ENCODE results near the gene PIGQ. TPM values are rescaled to one million over a fixed set of nuclear protein-coding genes. Genes with fewer than 3 reads are reported as not detected.

PIGQ gene
- polyA plus RNA-seq, 3 donors: 49.8 to 55.6 (median 50.4) TPM

DNA sequence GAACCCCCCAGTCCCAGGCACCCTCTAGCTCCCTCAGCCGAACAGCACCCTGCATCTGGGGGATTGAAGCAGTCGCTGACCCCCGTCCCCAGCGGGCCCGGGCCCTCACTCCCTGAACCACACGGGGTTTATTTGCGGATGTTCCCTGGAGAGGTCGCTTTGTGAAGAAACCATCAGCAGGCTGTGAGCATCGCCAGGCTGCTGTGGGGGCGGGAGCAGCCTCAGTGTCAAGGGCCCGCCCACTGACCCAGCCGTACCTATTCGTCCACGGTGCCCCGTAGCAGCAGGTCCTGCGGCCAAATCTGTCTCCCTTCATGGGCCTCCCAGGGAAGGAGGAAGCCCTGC, 13.7 kb downstream of the PIGQ start:
- no peak for DNase-seq (ENCODE audit: low read depth in 3 of 3, low spot score in 2 of 3)

DNA sequence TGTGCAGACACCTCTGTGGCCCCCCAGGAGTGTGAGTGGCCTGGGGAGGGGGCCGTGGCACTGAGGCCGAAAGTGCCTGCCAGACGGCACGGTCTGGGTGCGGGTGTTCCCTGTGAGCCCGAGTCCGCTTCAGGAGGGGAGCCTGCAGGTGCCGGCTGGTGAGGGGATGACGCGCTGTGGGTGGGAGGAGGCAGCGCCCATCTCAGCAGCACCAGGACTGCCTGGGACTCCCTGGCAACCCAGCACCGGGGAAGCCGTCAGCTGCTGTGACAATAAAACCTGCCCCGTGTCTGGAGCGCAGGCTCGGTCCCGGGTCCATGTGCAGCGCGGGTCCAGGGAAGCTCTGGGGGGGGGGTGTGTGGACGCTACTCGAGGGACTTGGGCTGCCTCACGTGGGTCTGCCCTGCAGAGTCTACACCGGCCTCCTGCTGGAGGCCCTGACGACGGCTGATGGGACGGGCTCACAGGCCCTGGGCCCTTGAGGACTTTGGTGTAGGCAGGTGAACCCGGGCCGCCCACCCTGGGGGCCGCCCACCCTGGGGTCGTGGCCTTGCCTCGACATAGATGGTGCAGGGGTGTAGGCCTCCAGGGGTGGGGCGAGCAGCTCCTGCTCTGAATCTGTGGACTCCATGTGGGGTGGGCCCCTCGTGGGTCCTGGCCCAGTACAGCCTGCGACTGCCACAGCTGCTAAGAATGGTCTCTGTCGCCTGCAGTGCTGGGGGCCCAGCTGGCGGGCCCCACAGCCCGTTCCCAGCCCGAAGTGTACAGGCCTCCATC, 14.2 kb downstream of the PIGQ start:
- DNase-seq (ENCODE audit: low read depth in 3 of 3, low spot score in 2 of 3): no peak

DNA sequence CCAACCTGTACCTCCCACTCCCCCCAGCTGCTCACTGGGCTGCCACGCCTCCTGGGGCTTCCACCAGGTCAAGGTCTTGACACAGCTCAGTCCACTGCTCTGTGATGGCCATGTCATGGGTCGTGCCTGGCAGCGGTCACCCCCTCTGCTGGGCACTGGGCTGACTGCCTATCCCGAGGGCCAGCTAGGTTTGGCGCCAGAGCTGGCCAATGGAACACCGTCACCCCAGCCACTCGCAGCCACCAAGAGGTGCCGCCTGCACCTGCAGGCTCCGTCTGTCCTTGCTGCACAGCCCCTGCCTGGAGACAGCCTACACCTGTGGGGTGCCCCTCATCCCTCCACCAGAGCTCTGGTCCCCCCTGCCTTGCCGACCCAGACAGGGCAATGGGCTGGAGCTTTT, 15.6 kb downstream of the PIGQ start:
- DNase-seq (ENCODE audit: low read depth in 3 of 3, low spot score in 2 of 3): no peak

DNA sequence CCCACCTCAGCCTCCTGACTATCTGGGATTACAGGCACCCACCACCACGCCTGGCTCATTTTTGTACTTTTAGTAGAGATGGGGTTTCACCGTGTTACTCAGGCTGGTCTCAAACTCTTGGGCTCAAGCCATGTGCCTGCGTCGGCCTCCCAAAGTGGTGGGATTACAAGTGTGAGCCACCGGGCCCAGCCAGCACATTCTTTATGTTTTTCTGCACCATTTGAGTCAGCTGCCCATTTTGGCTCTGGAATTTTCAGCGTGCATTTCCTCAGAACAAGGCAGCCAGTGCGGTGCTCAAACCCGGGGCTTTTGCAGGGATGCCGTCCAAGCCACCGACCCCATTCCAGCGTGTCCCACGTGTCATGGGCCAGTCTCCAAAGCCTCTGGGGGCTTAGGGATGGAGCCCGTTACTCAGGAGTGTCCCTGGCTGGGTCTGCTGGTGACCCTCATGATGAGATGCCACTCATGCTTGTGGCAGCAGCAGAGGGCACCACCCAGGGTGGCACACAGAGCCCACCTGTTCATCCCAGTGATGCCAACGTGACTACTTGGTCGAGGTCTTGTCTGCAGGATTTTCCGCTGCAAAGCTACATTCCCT, 16.4 kb downstream of the PIGQ start:
- DNase-seq (ENCODE audit: low read depth in 3 of 3, low spot score in 2 of 3): no peak

DNA sequence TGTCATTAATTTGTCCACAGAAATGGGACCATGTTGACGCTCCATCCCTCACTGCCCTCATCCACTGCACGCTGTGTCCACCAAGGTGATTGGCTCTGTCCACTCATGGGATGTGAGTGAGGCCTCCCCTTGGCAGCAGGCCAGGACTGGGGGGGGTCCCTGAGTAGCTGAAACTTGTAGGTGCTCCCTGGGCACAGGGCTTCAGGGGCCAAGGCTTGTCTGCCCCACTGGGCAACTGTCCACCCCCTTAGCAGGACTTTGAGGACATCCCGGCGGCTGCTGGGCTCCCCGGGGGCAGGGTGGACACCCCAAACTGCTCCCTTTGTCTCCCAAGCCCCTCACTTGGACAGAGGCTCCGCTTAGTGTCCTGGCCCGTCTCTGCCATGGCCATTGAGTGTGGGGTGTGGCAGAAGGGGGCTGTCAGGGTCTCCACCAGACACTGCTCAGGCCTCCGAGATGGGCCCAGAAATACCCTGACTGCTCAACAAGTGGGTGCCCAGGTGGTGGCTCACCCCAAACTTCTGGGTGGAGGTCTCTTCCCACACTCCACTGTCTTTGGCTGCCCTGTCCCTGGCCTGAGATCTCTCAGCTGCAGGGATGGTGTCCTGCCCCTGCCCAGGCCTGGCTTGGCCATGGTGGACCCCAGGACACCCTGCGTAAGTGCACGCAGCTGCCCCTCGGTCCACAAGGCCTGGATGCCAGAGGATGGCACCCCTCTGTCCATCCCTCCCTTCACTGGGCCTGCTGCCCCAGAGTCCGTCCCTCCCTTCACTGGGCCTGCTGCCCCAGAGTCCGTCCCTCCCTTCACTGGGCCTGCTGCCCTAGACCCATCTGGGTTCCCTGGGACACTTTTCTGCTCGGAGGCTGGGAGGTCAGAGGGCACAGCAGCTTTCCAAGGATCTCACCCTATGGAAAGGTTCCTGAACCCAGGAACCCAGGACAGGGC, 17.1 kb downstream of the PIGQ start:
- no peak for DNase-seq (ENCODE audit: low read depth in 3 of 3, low spot score in 2 of 3)

DNA sequence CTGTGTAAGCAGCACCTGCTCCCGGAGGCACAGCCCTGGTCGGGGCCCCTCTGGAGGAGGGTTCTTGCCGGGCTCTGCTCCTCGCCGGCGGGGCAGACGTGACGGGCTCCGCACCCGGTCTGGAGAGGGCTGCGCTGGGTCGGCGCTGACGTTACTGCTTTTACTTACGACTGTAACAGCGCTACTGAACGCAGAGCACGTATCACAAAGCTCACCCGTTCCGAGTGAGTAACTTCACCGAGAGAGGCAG, 18.8 kb downstream of the PIGQ start:
- no peak for DNase-seq (ENCODE audit: low read depth in 3 of 3, low spot score in 2 of 3)

DNA sequence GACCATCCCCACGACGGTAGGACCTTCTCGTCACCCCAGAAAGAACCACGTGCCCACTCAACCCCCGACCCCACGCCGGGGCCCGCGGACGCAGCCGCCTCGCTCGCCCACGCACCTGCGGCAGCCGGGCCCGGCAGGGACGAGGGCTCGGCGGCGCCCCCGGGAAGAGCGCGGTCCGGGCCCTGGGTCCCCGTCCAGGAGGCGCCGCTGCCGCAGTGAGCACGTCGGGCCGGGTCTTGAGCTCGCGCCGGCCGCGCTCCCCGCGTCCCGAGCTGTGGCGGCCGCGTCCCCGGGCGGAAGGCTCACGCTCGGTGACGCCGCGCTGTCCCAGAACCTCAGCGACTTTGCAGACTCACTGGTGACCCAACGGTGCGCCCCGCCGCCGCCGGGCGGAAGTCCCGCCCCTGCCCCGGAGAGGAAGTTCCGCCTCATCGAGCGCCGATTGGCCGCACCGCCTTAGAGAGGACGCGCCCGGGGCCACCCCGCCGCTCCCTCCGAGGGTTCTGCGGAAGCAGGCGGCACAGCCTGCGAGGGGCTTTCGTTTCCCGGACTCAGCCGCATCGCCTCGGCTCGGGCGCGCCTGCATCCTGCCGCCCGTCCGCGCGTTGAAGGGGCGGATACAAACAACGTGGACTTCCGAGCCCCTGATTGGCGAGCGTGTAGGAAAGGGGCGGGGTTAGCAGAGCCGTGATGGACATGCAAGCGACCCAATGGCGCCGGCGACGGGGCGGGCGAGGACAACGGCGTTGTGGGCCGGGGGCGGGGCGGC, 19.3 kb downstream of the PIGQ start:
- DNase-seq (ENCODE audit: low read depth in 3 of 3, low spot score in 2 of 3): peak; percentile 90 to 94 (median 91)

DNA sequence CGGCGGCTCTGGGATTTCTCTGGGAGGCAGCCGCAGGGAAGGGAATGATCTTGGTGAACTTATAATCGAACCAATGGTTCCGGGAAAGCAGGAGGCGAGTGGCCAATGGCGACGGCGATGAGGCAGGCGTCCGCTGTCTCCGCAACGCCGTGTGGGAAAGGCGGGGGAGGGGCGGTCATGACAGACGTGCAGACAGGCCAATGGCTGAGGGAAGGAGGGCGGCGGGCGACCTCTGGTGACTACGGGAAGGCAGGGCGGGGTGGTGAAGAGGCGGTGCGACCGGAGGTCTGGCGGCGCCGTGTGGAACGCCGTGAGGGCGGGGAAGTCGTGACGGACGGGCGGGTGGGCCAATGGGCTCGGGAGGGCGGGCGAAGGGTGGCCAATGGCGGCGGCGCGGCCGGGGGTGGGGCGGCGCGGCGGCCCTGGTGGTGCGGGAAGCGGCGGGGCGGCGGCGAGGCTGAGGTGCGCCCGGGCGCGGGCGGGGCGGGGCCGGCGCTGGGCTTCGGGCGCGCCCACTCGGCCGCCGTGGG, 20.0 kb downstream of the PIGQ start, which contains the start of gene RAB40C:
Gene RAB40C (plus strand): TSS at position 409 of the 530 bp plus-strand sequence. CDS start 226 bp downstream, outside the sequence.
- DNase-seq (ENCODE audit: low read depth in 3 of 3, low spot score in 2 of 3): peak; percentile 92 to 95 (median 94)

DNA sequence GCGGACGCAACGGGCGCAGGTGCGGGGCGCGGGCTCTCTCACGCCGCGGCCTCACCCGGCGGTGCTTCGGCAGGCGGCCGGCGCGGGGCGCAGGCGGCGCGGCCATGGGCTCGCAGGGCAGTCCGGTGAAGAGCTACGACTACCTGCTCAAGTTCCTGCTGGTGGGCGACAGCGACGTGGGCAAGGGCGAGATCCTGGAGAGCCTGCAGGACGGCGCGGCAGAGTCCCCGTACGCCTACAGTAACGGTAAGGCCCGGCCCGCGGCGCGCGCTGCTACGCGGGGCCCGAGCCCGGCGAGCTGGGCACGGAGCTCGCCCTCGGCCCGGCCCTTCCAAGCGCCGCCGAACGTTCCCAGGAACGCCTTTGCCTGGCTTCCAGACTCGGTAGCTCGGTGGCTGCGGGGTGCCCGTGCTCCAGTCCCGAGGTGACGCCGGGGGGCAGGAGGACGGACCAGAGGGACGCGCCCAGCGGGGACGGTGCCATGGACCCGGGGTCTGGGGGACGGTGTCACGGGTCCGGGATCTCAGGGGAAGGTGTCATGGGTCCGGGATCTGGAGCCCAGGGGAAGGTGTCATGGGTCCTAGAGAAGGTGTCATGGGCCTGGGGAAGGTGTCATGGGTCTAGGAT, 20.5 kb downstream of the PIGQ start:
- no peak for DNase-seq (ENCODE audit: low read depth in 3 of 3, low spot score in 2 of 3)

DNA sequence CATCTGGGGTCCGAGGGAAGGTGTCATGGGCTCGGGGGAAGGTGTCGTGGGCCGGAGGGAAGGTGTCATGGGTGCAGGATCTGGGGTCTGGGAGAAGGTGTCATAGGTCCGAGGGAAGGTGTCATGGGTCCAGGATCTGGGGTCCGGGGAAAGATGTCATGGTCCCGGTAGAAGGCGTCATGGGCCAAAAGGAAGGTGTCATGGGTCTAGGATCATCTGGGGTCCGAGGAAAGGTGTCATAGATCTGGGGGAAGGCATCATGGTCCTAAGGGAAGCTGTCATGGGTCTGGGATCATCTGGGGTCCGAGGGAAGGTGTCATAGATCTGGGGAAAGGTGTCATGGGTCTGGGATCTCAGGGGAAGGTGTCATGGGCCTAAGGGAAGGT, 21.0 kb downstream of the PIGQ start:
- DNase-seq (ENCODE audit: low read depth in 3 of 3, low spot score in 2 of 3): no peak

DNA sequence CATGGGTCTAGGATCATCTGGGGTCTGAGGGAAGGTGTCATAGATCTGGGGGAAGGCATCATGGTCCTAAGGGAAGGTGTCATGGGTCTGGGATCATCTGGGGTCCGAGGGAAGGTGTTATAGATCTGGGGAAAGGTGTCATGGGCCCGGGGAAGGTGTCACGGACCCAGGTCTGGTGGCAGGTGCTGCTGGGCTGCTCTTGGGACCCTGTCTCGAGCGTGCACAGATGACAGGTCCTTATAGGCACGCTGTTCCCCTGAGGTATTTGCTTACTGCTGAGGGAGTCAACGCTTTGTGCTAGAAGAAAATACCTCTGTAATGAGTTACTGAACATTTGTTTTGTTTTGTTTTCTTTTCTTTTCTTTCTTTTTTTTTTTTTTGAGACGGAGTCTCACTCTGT, 21.5 kb downstream of the PIGQ start:
- DNase-seq (ENCODE audit: low read depth in 3 of 3, low spot score in 2 of 3): no peak

DNA sequence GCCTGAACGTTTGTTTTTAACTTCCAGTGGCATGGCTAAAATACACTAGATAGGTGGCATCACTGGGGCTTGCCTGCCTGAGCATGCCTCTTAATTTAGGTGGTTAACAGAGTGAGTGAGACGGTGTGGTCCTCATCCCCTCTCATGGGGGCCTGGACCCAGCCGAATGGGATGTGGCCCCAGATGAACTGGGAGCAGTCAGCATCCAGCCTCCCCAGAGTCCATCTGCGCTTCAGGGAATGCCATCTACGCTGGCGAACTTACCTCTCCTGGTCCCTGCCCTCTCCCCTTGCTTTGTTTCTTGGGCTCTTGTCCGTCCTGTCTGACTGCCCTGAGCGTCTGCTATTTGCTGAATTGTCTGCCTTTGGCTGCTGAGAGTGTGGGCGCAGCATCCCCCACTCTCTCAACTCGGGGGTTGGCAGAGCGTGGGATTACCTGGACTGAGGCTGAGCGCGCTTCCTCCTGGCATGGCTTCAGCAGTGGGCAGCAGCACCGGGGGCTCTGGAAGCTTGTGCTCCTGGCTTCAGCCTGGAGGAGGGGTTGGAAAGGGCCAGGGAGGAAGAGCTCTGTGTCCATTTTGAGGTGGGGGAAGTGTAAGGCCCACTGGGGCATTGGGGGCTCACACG, 22.2 kb downstream of the PIGQ start:
- no peak for DNase-seq (ENCODE audit: low read depth in 3 of 3, low spot score in 2 of 3)

DNA sequence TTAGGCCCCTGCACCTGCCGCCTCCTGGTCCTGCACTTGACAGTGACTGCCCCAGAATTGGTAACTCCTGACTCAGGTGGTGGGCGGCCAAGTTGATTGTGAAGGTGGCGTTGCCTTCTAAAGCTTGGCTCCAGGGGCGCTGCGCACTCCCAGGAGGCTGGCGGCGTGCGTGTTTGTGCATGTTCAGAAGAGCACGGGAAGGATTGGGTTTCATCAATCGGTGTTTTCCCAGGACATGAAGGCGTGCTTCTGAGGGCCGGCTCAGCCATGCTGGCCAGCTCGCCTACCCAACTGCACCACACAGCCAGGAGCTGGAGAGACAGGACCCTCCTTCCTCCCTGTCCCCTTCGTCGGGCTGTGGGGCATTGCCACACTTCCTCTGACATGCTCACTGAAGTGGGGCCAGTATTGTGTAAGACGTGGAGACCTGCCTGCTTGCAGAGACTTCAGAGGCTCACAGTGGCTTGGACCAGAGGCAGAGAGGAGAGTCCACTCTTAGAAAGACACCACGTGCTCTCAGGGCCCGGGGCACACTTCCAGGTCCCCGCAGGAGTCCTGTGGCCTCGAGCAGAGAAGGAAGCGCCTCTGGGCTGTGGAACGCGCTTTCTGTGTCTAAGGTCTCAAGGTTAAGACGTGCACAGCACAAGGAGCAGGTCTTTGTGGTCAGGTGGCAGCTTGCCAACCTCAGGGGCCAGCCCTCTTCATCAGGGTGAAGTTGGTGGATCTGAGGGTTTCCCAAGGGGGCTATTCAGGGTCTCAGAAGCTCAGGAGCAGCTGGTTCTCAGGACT, 22.9 kb downstream of the PIGQ start:
- DNase-seq (ENCODE audit: low read depth in 3 of 3, low spot score in 2 of 3): no peak

DNA sequence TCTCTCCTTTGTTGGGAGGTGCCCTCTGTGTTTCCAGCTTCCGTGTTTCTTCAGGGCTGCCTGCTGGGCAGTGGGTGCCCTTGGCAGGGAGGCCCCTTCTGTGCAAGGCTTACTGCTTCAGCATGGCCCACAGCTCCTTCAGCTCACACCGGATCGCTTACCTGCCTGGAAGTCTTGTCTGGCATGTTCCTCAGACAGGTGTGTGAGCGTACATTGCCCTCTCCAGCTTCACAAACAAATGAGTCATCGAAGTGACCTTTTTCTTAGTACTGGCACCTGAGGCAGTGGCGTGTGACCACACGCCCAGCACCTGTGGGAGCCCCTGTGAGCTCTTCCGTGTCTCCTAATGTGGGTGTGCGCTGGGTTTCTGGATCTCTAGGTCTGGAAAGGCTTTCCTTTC, 23.6 kb downstream of the PIGQ start:
- no peak for DNase-seq (ENCODE audit: low read depth in 3 of 3, low spot score in 2 of 3)

DNA sequence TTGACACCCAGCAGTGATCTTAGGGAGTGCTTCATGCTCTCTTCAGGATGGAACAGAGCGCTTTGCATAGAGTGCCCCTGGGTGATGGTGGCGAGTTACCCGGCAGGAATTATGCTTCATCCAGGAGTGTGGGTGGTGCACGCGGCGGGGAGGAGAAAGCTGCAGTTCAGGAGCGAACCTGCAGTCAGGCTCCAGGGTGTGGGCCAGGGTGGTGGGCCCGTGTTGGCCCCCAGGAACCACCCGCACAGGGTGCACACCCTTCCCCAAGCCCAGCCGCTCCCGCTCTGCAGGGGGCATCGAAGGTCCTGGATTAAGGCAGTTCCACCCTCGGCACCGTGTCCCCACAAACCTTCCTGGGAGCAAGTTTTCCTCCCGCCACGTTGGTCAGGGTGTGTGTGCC, 24.0 kb downstream of the PIGQ start:
- no peak for DNase-seq (ENCODE audit: low read depth in 3 of 3, low spot score in 2 of 3)

DNA sequence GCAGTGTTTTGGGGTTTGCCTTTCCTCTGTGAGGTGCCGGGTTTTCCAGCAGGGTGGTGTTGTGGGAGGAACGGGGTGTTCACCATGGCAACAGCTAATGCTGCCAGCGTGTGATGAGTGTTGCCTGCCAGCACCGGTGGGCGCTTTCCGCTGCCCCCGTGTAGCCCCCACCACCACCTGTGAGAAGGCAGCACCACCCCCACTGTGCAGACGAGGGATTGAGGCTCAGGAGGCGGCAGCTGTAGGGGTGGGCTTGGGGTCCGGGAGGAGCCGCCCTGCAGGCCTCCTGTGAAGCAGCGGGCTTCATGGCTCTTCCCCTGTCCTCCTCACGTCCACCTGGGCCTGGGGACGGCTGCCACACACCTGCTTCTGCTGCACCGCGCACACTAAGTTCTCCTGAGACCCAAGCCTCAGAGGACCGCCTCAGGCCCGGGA, 25.3 kb downstream of the PIGQ start:
- DNase-seq (ENCODE audit: low read depth in 3 of 3, low spot score in 2 of 3): no peak

DNA sequence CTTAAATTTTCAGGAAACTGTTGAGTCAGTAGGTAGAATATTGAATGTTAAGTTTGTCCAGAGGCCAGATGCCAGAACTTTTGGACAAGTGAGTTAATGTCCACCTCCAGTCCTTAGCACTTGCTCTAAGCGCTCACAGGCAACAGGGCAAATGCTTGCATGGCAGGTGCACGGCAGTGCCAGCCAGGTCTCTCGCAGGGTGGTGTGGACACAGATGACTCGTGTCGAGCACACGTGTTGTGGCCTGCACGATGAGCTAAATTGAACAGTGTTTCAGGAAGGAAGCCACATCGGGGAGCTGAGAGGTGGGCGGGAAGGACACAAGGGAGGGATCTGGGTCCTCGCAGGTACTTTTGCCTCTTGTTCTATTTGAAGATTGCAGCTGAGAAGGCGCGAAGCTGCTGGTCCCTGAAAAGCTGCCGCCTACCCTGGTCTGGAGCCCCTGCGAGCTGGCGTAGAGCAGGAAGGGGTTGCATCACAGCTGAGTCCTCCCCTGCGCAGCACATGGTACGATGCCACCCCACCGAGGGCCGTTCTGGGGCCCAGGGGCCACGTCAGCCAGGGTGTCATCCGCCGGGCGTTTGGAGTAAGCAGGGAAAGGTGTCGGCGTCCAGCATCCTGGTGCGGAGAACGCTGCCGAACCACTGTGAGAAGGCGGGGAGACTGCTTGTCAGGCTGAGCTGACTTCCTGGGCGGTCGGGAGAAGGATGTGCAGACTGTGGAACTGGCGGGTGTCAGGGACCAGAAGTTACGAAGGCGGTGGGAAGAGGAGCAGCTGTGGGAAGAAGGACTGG, 26.4 kb downstream of the PIGQ start:
- DNase-seq (ENCODE audit: low read depth in 3 of 3, low spot score in 2 of 3): no peak

DNA sequence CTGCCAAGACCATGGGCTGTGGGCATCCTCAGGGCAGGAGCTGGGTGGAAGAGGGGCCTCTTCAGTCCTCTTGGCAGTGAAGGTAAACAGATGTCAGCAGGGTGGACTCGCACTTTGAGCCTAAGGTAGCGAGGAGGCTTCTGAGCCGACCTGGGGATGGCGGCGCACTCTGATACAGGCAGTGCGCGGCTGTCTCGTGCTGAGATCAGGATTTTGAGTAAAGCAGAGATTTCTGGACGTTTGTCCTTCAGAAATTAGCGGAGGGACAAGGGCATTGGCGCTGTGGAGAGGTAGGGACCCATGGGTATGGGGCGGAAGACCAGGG, 26.9 kb downstream of the PIGQ start:
- no peak for DNase-seq (ENCODE audit: low read depth in 3 of 3, low spot score in 2 of 3)
